HepG2 (cell line): ENCODE results near the gene CYP27A1. TPM values are rescaled to one million over a fixed set of nuclear protein-coding genes. Genes with fewer than 3 reads are reported as not detected.

Source experiments
- ARNT ChIP-seq: fragments of 450-650 bp; IDR thresholded peaks from 2 replicates; pipeline ENCODE4 v1.6.1; 2017
- DBP ChIP-seq: sonication (generic); formaldehyde crosslinking; IDR thresholded peaks from 2 replicates; pipeline ENCODE4 v1.4.0; 2020; ENCODE audit warnings: missing genetic modification reagents; ENCODE audit errors: not compliant biosample characterization
- GMEB1 ChIP-seq: sonication (generic); formaldehyde crosslinking; IDR thresholded peaks from 2 replicates; pipeline ENCODE4 v1.5.1; 2020; ENCODE audit warnings: missing genetic modification reagents, mild to moderate bottlenecking, borderline replicate concordance
- HOMEZ ChIP-seq: IDR thresholded peaks from 2 replicates; pipeline ENCODE4 v1.6.1; 2016; ENCODE audit warnings: low read depth
- MXI1 ChIP-seq: IDR thresholded peaks from 3 replicates; pipeline ENCODE4 v1.6.1; 2012; ENCODE audit warnings: low read depth, low read length, inconsistent platforms, borderline replicate concordance
- PBX3 ChIP-seq: sonication (generic); formaldehyde crosslinking; IDR thresholded peaks from 2 replicates; pipeline ENCODE4 v1.8.1; 2023; ENCODE audit warnings: missing genetic modification reagents, inconsistent platforms, borderline replicate concordance
- RFXANK ChIP-seq: IDR thresholded peaks from 2 replicates; pipeline ENCODE4 v1.6.1; 2016
- RORA ChIP-seq: sonication (generic); formaldehyde crosslinking; IDR thresholded peaks from 2 replicates; pipeline ENCODE4 v1.5.0; 2020; ENCODE audit warnings: mild to moderate bottlenecking, missing genetic modification reagents, moderate library complexity
- SAP130 ChIP-seq: IDR thresholded peaks from 2 replicates; pipeline ENCODE4 v1.6.1; 2016; ENCODE audit warnings: low read depth
- ZBTB20 ChIP-seq: sonication (generic); formaldehyde crosslinking; IDR thresholded peaks from 2 replicates; pipeline ENCODE4 v1.8.1; 2023; ENCODE audit warnings: missing genetic modification reagents, low read depth, mild to moderate bottlenecking, borderline replicate concordance
- ZBTB26 ChIP-seq: IDR thresholded peaks from 2 replicates; pipeline ENCODE4 v1.6.1; 2016; ENCODE audit warnings: missing compliant biosample characterization, missing genetic modification reagents, borderline replicate concordance
- ZEB1 ChIP-seq: IDR thresholded peaks from 2 replicates; pipeline ENCODE4 v1.6.1; 2012; ENCODE audit warnings: mild to moderate bottlenecking, low read depth, inconsistent platforms; ENCODE audit not compliant: insufficient replicate concordance
- ZFP36 ChIP-seq: fragments of 150-350 bp; IDR thresholded peaks from 2 replicates; pipeline ENCODE4 v1.6.1; 2018; ENCODE audit warnings: borderline replicate concordance, low read length, low read depth; ENCODE audit not compliant: partially characterized antibody
- ZGPAT ChIP-seq: IDR thresholded peaks from 2 replicates; pipeline ENCODE4 v1.6.1; 2016; ENCODE audit warnings: mild to moderate bottlenecking
- ZNF136 ChIP-seq: sonication (generic); formaldehyde crosslinking; IDR thresholded peaks from 2 replicates; pipeline ENCODE4 v1.8.1; 2022; ENCODE audit warnings: low read depth, mild to moderate bottlenecking, moderate library complexity, missing genetic modification reagents
- ZNF160 ChIP-seq: sonication (generic); formaldehyde crosslinking; IDR thresholded peaks from 2 replicates; pipeline ENCODE4 v1.8.0; 2022; ENCODE audit warnings: mild to moderate bottlenecking, inconsistent platforms, missing genetic modification reagents
- ZNF276 ChIP-seq: sonication (generic); formaldehyde crosslinking; IDR thresholded peaks from 2 replicates; pipeline ENCODE4 v1.4.0; 2020; ENCODE audit warnings: mild to moderate bottlenecking, low read depth, missing genetic modification reagents
- ZNF510 ChIP-seq: sonication (generic); formaldehyde crosslinking; IDR thresholded peaks from 2 replicates; pipeline ENCODE4 v1.4.0; 2020; ENCODE audit warnings: low read depth, mild to moderate bottlenecking, missing genetic modification reagents
- polyA plus RNA-seq, 8 experiments: library from polyadenylated mRNA; depleted of rRNA in 3 of 8; stranded (reverse) in 7 of 8; unstranded in 1 of 8; fragments of >200 nt; fragmentation: Illumina TruSeq in 4 of 8; extraction: Trizol in 4 of 8; gene quantifications; 2 replicates each; pipeline versions ENCODE4 v1.2.1 to v1.2.3, GENCODE V29; 2011 to 2016; ENCODE audit warnings: low read depth in 4 of 8, missing spikeins in 1 of 8, mixed read lengths in 1 of 8; ENCODE audit not compliant: insufficient read depth in 1 of 8
- total RNA-seq, 5 experiments: library from RNA; depleted of rRNA; stranded (reverse); fragments of >200 nt; fragmentation: Illumina TruSeq; extraction: Trizol; gene quantifications; 2 replicates each; pipeline ENCODE4 v1.2.3, GENCODE V29; 2016; ENCODE audit warnings: low read depth in 1 of 5

The CYP27A1 gene
- total and polyA plus RNA-seq, 2 of the 13 experiments (the other 11 are each of a cell fraction or from before 2014, with no cell fraction given), result 157 to 266 TPM

GRCh38 chr2:218745559-218746469 is 36.1 kb upstream of the CYP27A1 start (continued):
- peak; percentile 58; the same call in 1 of the 2 replicates for TF ChIP-seq ZGPAT (CRISPR knock-in tag)
- TF ChIP-seq HOMEZ (CRISPR knock-in tag), result peak; percentile 84; the same call in 1 of the 2 replicates
- no peak for TF ChIP-seq ZNF160 (CRISPR knock-in tag)
- no peak for TF ChIP-seq DBP (CRISPR knock-in tag)
- TF ChIP-seq ZFP36, result no peak
- TF ChIP-seq GMEB1, result peak; percentile 50
- no peak for TF ChIP-seq ARNT
- no peak for TF ChIP-seq RORA
- TF ChIP-seq ZNF510, result peak; percentile 79; the same call in 1 of the 2 replicates
- TF ChIP-seq ZNF276 (CRISPR knock-in tag), result no peak
- TF ChIP-seq RFXANK, result no peak
- TF ChIP-seq MXI1, result peak; percentile 66; the same call in 1 of the 3 replicates
- TF ChIP-seq ZNF136 (CRISPR knock-in tag), result no peak; the same call in 1 of the 2 replicates
- no peak for TF ChIP-seq ZBTB20 (CRISPR knock-in tag)
- TF ChIP-seq ZBTB26 (CRISPR knock-in tag), result peak; percentile 40; the same call in 1 of the 2 replicates
- TF ChIP-seq ZEB1, result no peak
- TF ChIP-seq SAP130 (CRISPR knock-in tag), result peak; percentile 77
- TF ChIP-seq PBX3 (CRISPR knock-in tag), result no peak
